Activated B cell treated with CpG ODN at 0.5 μM for 24 hours (primary cell): ENCODE measurements around the gene PAQR4. TPM values are rescaled to one million over a fixed set of nuclear protein-coding genes. Genes with fewer than 3 reads are reported as not detected.

Experiments
- ATAC-seq: fragments of 200-7000 bp; cut with Tn5 transposase; one replicate; pipeline ENCODE4 v1.10.0; 2021; ENCODE audit warnings: low read depth, mild to moderate bottlenecking, moderate library complexity
- CTCF ChIA-PET: fragments of 350-600 bp; sonication (Branson Sonifier 250); formaldehyde crosslinking; loops from one replicate; lab custom pipeline; 2021; ENCODE audit warnings: antibody characterized with exemption; lab: Charles Lee
- POLR2A ChIA-PET: fragments of 350-600 bp; sonication (Branson Sonifier 250); formaldehyde crosslinking; loops from one replicate; lab custom pipeline; 2021; ENCODE audit warnings: antibody characterized with exemption; lab: Charles Lee
- DNase-seq: peaks from one replicate; pipeline ENCODE4 v3.0.0; 2022
- H3K27ac Mint-ChIP-seq: one replicate; pipeline ENCODE4 v1.8.0; 2020; ENCODE audit warnings: mixed read lengths
- H3K27me3 Mint-ChIP-seq: one replicate; pipeline ENCODE4 v1.8.0; 2021; ENCODE audit warnings: mixed read lengths
- H3K36me3 Mint-ChIP-seq: one replicate; pipeline ENCODE4 v1.8.0; 2021; ENCODE audit warnings: low read depth, mixed read lengths
- H3K4me1 Mint-ChIP-seq: one replicate; pipeline ENCODE4 v1.8.0; 2021; ENCODE audit warnings: mixed read lengths
- H3K4me3 Mint-ChIP-seq: one replicate; pipeline ENCODE4 v1.8.0; 2020; ENCODE audit warnings: mild to moderate bottlenecking, mixed read lengths
- H3K9me3 Mint-ChIP-seq: one replicate; pipeline ENCODE4 v1.8.0; 2020; ENCODE audit warnings: mixed read lengths
- intact Hi-C: fragments of 100-400 bp; cut with micrococcal nuclease; formaldehyde crosslinking; loops from one replicate; pipeline ENCODE4 v1.15.1; 2024
- total RNA-seq: library from RNA; stranded (reverse); gene quantifications from 2 replicates; pipeline ENCODE4 v1.2.3, GENCODE V29; 2022
- TF ChIP-seq, protein P1 (sequence below): fragments of 200-600 bp; IDR thresholded peaks from one replicate; pipeline ENCODE4 v1.8.0; 2022; ENCODE audit warnings: antibody characterized with exemption, mild to moderate bottlenecking

PAQR4 gene
- total RNA-seq, 1 donor from 2014 or later: 2.7 TPM

DNA sequence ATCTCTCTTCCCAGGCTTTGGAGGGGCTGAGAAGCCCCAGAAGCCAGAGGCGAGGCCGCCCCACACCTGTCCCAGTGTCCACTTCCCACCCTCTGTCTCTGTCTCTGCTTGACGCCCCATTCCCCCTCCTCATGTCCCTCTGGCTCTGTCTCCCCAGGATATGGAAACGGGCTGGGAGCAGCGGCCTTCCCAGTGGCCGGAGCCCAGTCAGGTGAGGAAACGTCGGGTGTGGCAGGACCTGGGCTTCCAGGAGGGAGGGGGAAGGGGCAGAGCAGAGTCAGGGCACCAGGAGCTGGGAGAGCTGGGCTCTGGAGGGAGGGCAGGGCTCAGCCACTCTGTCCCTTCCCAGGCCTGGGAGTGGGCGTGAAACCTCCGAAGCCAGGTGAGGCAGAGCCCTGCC lies 21.7 kb downstream of the PAQR4 start:
- intact Hi-C loops: no loop called here
- H3K9me3 Mint-ChIP-seq: no peaks in the 10 kb centered on the region
- DNase-seq: no peak
- H3K36me3 Mint-ChIP-seq: no peaks in the 10 kb centered on the region
- CTCF ChIA-PET: no interaction called here
- H3K4me1 Mint-ChIP-seq: no peaks in the 10 kb centered on the region
- TF ChIP-seq, protein P1, sequence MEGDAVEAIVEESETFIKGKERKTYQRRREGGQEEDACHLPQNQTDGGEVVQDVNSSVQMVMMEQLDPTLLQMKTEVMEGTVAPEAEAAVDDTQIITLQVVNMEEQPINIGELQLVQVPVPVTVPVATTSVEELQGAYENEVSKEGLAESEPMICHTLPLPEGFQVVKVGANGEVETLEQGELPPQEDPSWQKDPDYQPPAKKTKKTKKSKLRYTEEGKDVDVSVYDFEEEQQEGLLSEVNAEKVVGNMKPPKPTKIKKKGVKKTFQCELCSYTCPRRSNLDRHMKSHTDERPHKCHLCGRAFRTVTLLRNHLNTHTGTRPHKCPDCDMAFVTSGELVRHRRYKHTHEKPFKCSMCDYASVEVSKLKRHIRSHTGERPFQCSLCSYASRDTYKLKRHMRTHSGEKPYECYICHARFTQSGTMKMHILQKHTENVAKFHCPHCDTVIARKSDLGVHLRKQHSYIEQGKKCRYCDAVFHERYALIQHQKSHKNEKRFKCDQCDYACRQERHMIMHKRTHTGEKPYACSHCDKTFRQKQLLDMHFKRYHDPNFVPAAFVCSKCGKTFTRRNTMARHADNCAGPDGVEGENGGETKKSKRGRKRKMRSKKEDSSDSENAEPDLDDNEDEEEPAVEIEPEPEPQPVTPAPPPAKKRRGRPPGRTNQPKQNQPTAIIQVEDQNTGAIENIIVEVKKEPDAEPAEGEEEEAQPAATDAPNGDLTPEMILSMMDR: no peak
- peaks cover 3% of the 10 kb centered on the region for H3K27me3 Mint-ChIP-seq
- no peak overlapping the region for H3K4me3 Mint-ChIP-seq
- POLR2A ChIA-PET: no interaction called here
- no peak overlapping the region for H3K27ac Mint-ChIP-seq
- ATAC-seq: no peak

DNA sequence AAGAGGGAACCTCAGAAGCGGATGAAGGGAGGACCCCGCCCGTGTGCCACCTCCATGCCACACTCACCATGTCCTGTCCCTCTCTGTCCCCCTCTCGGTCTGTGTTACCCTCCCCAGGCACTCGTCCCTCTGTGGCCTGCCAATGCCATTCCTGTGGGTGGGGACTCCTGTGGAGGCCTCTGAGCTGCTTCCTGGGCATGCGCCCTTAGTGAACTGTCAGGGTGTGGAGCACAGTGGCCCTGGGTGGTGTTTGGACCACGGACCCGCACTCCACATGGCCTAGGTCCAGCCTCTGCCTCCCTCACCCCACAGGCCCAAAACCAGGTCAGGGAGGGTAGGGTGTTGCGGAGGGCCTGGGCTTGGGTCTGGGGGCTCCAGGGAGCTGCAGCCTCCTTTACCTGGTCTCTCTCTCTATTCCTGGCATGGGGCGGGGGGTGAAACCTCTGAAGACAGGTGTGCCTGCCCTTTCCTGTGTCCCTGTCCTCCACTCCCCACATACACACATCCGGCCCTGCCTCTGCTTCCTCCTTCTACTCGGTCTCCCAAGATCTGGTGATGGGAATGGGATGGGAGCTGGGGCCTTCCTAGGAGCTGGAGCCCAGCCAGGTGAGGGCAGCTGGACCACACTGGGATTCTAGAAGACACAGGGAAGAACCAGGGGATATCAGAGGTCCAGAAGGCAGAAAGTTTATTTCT lies 22.6 kb downstream of the PAQR4 start:
- Mint-ChIP-seq H3K4me3 (no peak overlapping the region), H3K27ac (no peak overlapping the region), H3K9me3 (no peaks in the 10 kb centered on the region), H3K4me1 (no peaks in the 10 kb centered on the region), H3K27me3 (peaks cover 3% of the 10 kb centered on the region), H3K36me3 (no peaks in the 10 kb centered on the region)
- intact Hi-C loops: no loop called here
- POLR2A ChIA-PET: no interaction called here
- DNase-seq (no peak), ATAC-seq (no peak)
- TF ChIP-seq, protein P1: no peak
- CTCF ChIA-PET: no interaction called here

DNA sequence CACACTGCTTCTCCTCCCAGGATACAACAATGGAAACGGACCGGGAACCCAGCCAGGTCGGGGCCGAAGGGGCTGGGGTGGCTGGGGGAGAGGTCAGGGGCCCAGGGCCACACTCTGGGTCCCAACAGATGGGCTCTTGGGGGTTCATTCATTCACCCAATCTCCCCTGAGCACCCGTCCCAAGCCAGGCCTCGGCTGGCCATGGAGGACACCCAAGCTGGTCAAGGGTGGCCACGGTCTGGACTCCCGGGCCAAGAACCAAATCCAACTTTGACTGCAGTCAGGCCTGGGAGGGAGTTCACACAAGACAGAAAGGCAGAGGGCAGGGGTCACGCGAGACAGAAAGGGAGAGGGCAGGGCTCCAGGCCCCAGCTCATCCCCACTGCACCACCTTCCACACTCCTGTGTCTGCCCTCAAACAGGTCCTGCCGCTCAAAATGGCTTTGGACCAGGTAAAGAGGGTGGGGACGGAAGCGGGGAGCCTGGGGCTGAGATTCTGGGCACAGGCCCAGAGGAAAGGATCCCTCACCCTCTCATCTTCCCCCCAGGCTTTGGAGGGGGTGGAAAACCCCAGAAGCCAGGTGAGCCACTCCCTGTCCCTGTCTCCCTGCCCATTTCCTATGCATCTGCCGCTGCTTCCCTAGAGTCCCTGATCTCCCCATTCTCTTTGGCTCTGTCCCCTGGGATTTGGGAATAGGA lies 23.4 kb downstream of the PAQR4 start:
- POLR2A ChIA-PET: no interaction called here
- intact Hi-C loops: no loop called here
- DNase-seq: no peak
- peaks cover 3% of the 10 kb centered on the region for H3K27me3 Mint-ChIP-seq
- H3K4me3 Mint-ChIP-seq: no peak overlapping the region
- no peaks in the 10 kb centered on the region for H3K9me3 Mint-ChIP-seq
- H3K27ac Mint-ChIP-seq: no peak overlapping the region
- CTCF ChIA-PET: no interaction called here
- ATAC-seq: no peak
- TF ChIP-seq, protein P1: no peak
- no peaks in the 10 kb centered on the region for H3K36me3 Mint-ChIP-seq
- no peaks in the 10 kb centered on the region for H3K4me1 Mint-ChIP-seq

DNA sequence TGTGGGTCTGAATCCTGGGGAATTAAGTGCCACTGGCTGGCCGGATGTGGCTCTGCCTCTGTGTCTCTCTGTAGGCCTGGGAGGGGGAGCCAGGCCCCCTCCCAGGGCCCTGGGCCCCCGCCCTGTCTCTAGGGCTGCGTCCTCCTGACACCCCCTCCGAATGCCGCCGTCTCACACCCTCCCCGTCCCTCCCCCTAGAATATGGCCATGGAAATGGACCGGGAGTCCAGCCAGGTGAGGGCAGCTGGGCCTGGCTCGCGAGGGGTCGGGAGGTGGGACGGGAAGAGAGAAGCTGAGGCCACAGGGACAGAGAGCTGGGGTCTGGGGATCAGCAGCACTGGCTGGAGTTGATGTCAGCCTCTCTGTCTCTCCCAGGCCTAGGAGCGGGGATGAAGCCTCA lies 27.1 kb downstream of the PAQR4 start:
- no peaks in the 10 kb centered on the region for H3K9me3 Mint-ChIP-seq
- no peak for ATAC-seq
- intact Hi-C loops: no loop called here
- DNase-seq: no peak
- H3K27ac Mint-ChIP-seq: no peak overlapping the region
- H3K27me3 Mint-ChIP-seq: peaks cover 6% of the 10 kb centered on the region
- ChIA-PET POLR2A (interaction anchor here (0.6 kb wide), 1 partner anchor 48 kb away, joined by 4 read pairs; no protein-coding TSS in a partner anchor), CTCF (no interaction called here)
- H3K4me1 Mint-ChIP-seq: no peaks in the 10 kb centered on the region
- H3K36me3 Mint-ChIP-seq: no peaks in the 10 kb centered on the region
- TF ChIP-seq, protein P1: no peak
- no peak overlapping the region for H3K4me3 Mint-ChIP-seq

DNA sequence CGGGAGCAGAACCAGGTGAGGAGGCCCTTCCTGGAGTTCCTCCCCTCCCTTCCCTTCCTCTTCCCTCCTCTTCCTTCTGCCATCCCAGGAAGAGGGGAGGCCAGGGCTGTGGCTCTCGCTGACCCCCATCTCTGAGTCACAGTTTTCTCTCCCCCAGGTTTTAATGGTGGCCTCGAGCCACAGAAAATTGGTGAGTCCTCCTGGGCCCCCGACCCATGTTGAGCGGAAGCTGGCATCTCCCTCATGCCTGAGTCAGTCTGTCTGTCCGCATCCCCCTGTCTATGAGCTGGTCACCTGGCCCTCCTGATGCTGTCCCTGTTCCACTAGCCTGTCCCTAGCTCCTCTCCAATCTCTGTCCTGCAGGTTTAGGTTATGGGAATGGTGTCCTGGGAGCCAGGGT lies 30.8 kb downstream of the PAQR4 start:
- H3K27me3 Mint-ChIP-seq: peaks cover 8% of the 10 kb centered on the region
- TF ChIP-seq, protein P1: no peak
- no peaks in the 10 kb centered on the region for H3K36me3 Mint-ChIP-seq
- DNase-seq (no peak), ATAC-seq (no peak)
- H3K4me3 Mint-ChIP-seq: no peak overlapping the region
- ChIA-PET CTCF (interaction anchor here (1.8 kb wide), 1 partner anchor 130 kb away, joined by 5 read pairs; no protein-coding TSS in a partner anchor), POLR2A (no interaction called here)
- peaks cover 5% of the 10 kb centered on the region for H3K4me1 Mint-ChIP-seq
- intact Hi-C loops: no loop called here
- H3K27ac Mint-ChIP-seq: no peak overlapping the region
- H3K9me3 Mint-ChIP-seq: no peaks in the 10 kb centered on the region
